Activated CD8-positive, alpha-beta memory T cell treated with anti-CD3 and anti-CD28 coated beads, Interleukin-2, amount 50 U/mL, for 24 hours (primary cell): ENCODE measurements around the gene CAMK2D.

ENCODE experiments used
- DNase-seq: peaks from one replicate; pipeline ENCODE4 v3.0.0-alpha.2; 2020; ENCODE audit errors: extremely low read depth

Gene CAMK2D

GRCh38 chr4:113682730-113683537 lies 78.6 kb downstream of the CAMK2D start:
- DNase-seq = peak; percentile 60

GRCh38 chr4:113678641-113679040 lies 82.9 kb downstream of the CAMK2D start:
- DNase-seq = no peak

- DNase-seq = no peak
Measured at GRCh38 chr4:113677325-113677724, 84.2 kb downstream of the CAMK2D start.

- no peak for DNase-seq
Measured at GRCh38 chr4:113675731-113676697, 85.5 kb downstream of the CAMK2D start.

GRCh38 chr4:113674733-113675132 lies 86.8 kb downstream of the CAMK2D start:
- no peak for DNase-seq

- DNase-seq = no peak
Measured at GRCh38 chr4:113674251-113674650, 87.3 kb downstream of the CAMK2D start.

- DNase-seq = no peak
Measured at GRCh38 chr4:113673450-113673849, 88.1 kb downstream of the CAMK2D start.

- no peak for DNase-seq
Measured at GRCh38 chr4:113666386-113667114, 95.0 kb downstream of the CAMK2D start.

GRCh38 chr4:113665036-113665435 lies 96.5 kb downstream of the CAMK2D start:
- DNase-seq = no peak

GRCh38 chr4:113662581-113662980 lies 99.0 kb downstream of the CAMK2D start:
- DNase-seq = no peak

- no peak for DNase-seq
Measured at GRCh38 chr4:113659127-113659526, 102.4 kb downstream of the CAMK2D start.

- DNase-seq = no peak
Measured at GRCh38 chr4:113657586-113658233, 103.8 kb downstream of the CAMK2D start.

- no peak for DNase-seq
Measured at GRCh38 chr4:113653871-113654270, 107.7 kb downstream of the CAMK2D start.

- no peak for DNase-seq
Measured at GRCh38 chr4:113646442-113646822, 115.1 kb downstream of the CAMK2D start.

GRCh38 chr4:113645771-113646441 lies 115.6 kb downstream of the CAMK2D start:
- no peak for DNase-seq

- no peak for DNase-seq
Measured at GRCh38 chr4:113645288-113645687, 116.2 kb downstream of the CAMK2D start.

GRCh38 chr4:113644398-113644797 lies 117.1 kb downstream of the CAMK2D start:
- no peak for DNase-seq

GRCh38 chr4:113643505-113643904 lies 118.0 kb downstream of the CAMK2D start:
- DNase-seq = no peak

GRCh38 chr4:113641025-113641431 lies 120.5 kb downstream of the CAMK2D start:
- DNase-seq = no peak

GRCh38 chr4:113639326-113639725 lies 122.2 kb downstream of the CAMK2D start:
- no peak for DNase-seq

GRCh38 chr4:113638562-113638832 lies 123.0 kb downstream of the CAMK2D start:
- no peak for DNase-seq
